WI38 (cell line): ENCODE data around the gene PLPPR5.

Source experiments
- H3K4me3 ChIP-seq: 2 replicates; pipeline ENCODE4 v1.5.1; 2011; ENCODE audit warnings: low read depth, mild to moderate bottlenecking, control low read depth, low read length
- TF ChIP-seq, protein P1 (sequence below): IDR thresholded peaks from 2 replicates; pipeline ENCODE4 v1.5.1; 2012; ENCODE audit warnings: low read depth, mild to moderate bottlenecking, control low read depth, low read length

PLPPR5 gene

DNA sequence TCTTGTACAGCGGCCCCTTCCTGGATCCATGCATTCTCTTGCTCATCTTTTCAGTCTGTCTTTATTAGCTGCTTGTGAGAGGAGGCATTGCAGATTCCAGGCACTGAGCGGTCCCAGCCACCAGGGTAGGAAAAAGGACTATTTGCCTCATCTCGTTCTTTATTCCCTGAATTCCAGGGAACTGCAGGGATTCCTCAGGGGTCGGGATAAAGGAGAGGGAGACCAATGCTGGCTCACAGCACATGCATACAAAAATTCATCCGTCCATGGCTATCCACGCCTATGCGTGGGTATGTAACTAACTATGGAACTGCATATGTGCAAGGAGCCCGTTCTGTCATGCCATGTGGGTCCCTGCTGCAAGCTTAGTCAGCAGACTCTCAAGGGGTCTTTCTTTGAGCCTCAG, 879 bp upstream of the PLPPR5 start:
- H3K4me3 ChIP-seq = no peak overlapping the region
- TF ChIP-seq, protein P1, sequence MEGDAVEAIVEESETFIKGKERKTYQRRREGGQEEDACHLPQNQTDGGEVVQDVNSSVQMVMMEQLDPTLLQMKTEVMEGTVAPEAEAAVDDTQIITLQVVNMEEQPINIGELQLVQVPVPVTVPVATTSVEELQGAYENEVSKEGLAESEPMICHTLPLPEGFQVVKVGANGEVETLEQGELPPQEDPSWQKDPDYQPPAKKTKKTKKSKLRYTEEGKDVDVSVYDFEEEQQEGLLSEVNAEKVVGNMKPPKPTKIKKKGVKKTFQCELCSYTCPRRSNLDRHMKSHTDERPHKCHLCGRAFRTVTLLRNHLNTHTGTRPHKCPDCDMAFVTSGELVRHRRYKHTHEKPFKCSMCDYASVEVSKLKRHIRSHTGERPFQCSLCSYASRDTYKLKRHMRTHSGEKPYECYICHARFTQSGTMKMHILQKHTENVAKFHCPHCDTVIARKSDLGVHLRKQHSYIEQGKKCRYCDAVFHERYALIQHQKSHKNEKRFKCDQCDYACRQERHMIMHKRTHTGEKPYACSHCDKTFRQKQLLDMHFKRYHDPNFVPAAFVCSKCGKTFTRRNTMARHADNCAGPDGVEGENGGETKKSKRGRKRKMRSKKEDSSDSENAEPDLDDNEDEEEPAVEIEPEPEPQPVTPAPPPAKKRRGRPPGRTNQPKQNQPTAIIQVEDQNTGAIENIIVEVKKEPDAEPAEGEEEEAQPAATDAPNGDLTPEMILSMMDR = no peak

DNA sequence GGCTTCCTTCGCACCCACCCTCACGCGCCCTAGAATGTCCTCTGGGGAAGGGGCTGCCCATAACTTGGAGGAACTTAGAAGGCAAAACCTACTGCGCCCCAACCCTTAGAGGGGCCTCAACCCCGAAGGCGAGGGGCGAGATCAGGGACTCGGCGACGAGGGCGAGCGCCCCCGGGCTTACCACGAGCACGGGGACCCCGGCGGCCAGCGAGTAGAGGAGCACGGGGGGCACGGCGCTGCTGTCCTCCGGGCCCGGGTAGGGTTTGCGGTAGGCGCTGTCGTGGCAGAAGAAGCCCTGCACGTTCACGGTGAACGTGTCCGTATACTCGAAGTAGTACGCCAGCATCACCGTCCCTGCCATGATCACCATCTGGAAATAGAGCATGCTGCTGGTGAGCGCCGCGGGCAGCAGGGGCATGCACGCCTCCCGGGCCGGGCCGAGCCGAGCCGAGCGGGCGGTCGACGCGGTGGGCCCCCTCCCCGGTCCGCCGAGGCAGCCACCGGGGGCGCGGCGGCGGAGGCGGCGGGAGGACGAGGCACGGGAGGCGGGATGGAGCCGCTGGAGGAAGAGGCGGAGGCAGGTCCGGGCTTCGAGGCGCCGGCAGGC, 304 bp downstream of the PLPPR5 start:
- H3K4me3 ChIP-seq = no peak overlapping the region
- TF ChIP-seq, protein P1 = no peak

DNA sequence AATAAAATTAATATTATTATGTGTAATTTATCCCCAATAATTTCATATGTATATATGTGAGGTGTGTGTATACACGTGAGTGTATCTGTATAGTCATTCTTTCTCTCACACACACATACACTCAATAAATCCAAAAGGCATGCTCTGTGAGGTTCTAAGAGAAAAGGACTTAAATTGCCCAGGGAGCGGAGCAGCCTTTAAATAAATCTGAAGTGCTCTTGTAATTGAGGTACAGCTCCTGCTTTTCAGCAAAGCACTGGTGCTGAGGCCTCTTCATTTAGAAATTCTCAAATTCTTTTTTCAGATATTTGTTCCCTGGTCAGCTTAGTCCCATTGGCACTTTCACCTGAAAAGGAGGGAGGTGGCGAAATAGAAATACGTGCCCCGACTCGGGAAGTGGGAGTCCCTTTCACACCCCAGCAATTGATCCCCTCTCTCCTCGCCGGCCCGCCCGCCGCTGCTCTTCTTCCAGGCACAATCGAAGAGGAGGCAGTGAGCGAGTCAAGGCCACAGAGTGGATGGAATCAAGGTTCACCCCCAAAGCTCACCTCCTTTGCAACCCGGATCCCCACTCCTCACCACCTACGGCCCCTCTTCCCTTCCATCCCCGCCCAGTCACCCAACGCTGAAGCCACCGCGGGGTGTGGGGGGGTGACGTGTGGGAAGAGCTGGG, 944 bp downstream of the PLPPR5 start:
- TF ChIP-seq, protein P1 = no peak
- no peak overlapping the region for H3K4me3 ChIP-seq

DNA sequence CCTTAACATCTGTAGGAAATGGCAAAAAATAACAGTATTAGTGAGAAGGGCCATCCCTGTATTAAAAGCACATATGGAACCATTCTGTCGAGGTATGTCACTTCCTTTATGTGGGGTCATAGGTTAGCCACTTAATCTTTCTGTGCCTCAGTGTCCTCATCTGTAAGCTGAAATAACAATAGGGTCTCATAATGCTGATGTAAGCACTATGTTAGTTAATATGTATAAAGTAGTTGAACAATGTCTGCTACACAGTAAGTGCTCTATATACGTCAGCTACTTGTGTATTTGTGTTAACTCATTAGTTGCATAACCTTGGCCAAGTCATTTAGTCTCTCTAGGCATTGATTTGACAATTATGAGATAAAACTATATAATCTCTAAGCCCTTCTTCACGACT, 11.8 kb downstream of the PLPPR5 start:
- TF ChIP-seq, protein P1 = no peak
- no peak overlapping the region for H3K4me3 ChIP-seq

DNA sequence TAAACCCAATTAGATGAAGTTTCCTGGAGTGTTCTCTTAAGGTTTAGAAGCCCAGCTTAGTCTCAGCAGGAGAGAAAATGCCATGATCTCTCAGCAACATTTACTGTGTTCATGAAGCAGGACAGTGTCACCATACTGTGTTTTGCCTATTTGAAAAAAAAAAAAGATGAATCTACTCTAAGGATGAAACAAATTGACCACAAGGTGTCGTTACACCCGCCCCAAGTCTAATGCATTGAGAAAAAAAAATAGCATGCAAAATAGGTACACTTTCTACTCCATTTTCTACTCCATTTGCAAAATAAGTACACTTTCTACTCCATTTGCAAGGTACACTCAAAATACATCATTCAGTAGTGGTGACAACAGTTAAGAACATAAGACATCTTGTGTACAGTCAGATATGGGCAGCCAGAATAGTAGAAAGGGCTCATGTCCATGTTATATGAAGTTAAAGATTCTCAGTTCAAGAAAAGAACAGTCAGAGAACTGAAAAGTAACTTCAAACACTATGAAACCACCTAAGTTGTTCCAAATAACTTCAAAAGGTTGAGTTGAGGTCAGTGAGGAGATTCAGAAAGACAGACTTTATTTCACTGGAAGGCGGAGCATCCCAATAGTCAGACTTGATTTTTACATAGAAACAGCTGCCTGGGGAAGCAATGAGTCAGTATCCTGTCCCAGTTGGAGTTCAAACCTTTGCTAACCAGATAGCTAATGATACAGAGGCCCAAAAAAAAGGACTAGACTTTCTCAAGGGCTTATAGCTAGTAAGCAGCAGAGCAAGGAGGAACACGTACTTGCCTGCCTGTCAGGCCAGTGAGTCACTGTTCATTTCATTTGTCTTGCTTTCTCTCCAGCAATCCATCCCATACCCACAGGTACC, 13.3 kb downstream of the PLPPR5 start:
- TF ChIP-seq, protein P1 = no peak
- H3K4me3 ChIP-seq = no peak overlapping the region

DNA sequence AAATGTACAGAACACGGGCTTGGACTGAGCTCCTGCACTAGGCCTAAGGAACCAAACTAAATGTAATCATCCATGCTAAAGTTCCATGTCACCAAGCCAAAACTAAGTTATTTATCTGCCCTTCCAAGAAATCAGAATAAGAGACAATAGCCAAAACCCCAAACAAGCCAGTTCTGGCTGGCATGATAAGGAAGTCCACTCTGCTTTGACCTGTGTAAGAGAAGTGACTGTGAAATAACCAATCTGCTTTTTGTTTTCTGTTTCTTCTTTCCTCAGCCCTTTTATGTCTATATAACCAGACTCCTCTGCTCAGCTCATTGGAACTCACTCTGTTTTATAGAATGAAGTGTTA, 15.1 kb downstream of the PLPPR5 start:
- TF ChIP-seq, protein P1 = no peak
- H3K4me3 ChIP-seq = no peak overlapping the region

DNA sequence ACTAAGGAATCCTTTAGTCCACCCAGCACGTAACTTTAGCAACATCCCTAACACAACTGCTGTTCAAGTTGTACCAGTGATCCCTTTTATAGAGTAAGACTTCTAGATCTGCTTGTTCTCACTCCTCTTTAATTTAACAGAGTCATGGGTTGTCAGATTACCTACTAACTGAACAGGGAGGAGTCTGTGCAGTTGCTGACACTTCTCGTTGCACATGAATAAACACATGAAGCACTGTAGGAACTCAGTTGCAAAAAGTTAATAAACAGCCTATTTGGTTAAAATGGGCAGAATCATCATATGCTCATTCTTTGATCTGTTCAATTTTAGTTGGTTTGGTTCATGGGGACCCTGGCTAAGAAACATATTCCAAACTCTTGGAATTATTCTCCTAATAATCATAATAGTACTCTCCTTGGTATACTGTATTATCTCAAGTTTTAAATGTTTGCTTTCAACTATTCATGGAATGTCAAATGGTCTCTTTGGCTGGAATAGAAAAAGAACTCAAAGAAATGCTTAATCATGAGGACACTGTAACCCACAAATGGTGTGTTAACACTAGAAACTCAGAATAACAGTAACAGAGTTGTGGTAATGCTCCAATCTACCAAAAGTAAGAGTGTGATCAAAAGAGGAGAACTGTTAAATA, 15.6 kb downstream of the PLPPR5 start:
- H3K4me3 ChIP-seq = no peak overlapping the region
- TF ChIP-seq, protein P1 = no peak
